H1 (cell line): ENCODE results near the gene CYBB. TPM values are rescaled to one million over a fixed set of nuclear protein-coding genes. Genes with fewer than 3 reads are reported as not detected.

Source experiments
- CTCF ChIA-PET: fragments of 300-600 bp; sonication (Branson Sonifier 250); formaldehyde crosslinking; loops from one replicate; lab custom pipeline; 2021; ENCODE audit not compliant: partially characterized antibody; lab: Charles Lee
- POLR2A ChIA-PET: fragments of 300-600 bp; sonication (Branson Sonifier 250); formaldehyde crosslinking; loops from one replicate; lab custom pipeline; 2021; ENCODE audit warnings: inconsistent platforms; ENCODE audit not compliant: partially characterized antibody; lab: Charles Lee
- DNase-seq, 2 experiments: peaks; one replicate each; pipeline versions ENCODE4 v3.0.0 to v3.0.0-alpha.2; 2010 to 2022; ENCODE audit warnings: low spot score in 2 of 2, low read depth in 1 of 2, mixed read lengths in 1 of 2
- FAIRE-seq: peaks from 2 replicates; lab custom pipeline; 2011; peaks lifted over from hg19 to GRCh38; lab: Jason Lieb, UNC
- H2AFZ ChIP-seq: 2 replicates; pipeline ENCODE4 v1.8.1; 2012; ENCODE audit warnings: low read length, inconsistent platforms
- H2AK5ac ChIP-seq: 2 replicates; pipeline ENCODE4 v1.6.1; 2013; ENCODE audit warnings: low read depth, low read length
- H2BK120ac ChIP-seq: replicated peaks from 2 replicates; pipeline ENCODE3; 2013; ENCODE audit warnings: low read depth, low read length, inconsistent platforms
- H2BK12ac ChIP-seq: 2 replicates; pipeline ENCODE4 v1.6.1; 2013; ENCODE audit warnings: low read depth, low read length
- H2BK15ac ChIP-seq: 2 replicates; pipeline ENCODE4 v1.6.1; 2013; ENCODE audit warnings: low read length
- H2BK20ac ChIP-seq: 2 replicates; pipeline ENCODE4 v1.6.1; 2013; ENCODE audit warnings: low read length
- H2BK5ac ChIP-seq: 2 replicates; pipeline ENCODE4 v1.6.1; 2013; ENCODE audit warnings: low read depth, low read length
- H3K14ac ChIP-seq: 2 replicates; pipeline ENCODE4 v1.6.1; 2013; ENCODE audit warnings: inconsistent platforms; ENCODE audit not compliant: insufficient read length
- H3K18ac ChIP-seq: 2 replicates; pipeline ENCODE4 v1.6.1; 2013; ENCODE audit warnings: low read length; ENCODE audit errors: extremely low read depth
- H3K23ac ChIP-seq: 2 replicates; pipeline ENCODE4 v1.6.1; 2013; ENCODE audit warnings: inconsistent platforms; ENCODE audit not compliant: insufficient read length
- H3K23me2 ChIP-seq: 2 replicates; pipeline ENCODE4 v1.6.1; 2013; ENCODE audit warnings: low read depth, low read length
- H3K27ac ChIP-seq: 2 replicates; pipeline ENCODE4 v1.6.1; 2011; ENCODE audit warnings: low read depth, low read length, inconsistent platforms
- H3K27me3 ChIP-seq, 4 experiments: replicated peaks in 1 of 4; 1 replicate in 1 of 4; 2 replicates in 3 of 4; pipeline versions ENCODE4 v1.6.1 to v1.8.1; 2011 to 2013; ENCODE audit warnings: low read length in 3 of 4, mild to moderate bottlenecking in 3 of 4, inconsistent platforms in 2 of 4, mixed read lengths in 2 of 4, moderate library complexity in 1 of 4; ENCODE audit not compliant: control insufficient read depth in 3 of 4, insufficient read depth in 3 of 4; ENCODE audit errors: extremely low read depth in 1 of 4
- H3K36me3 ChIP-seq, 4 experiments: 2 replicates each; pipeline versions ENCODE4 v1.6.1 to v1.8.1; 2011 to 2013; ENCODE audit warnings: mild to moderate bottlenecking in 4 of 4, low read length in 3 of 4, moderate library complexity in 2 of 4, control low read depth in 1 of 4, inconsistent platforms in 1 of 4; ENCODE audit not compliant: insufficient read depth in 4 of 4, control insufficient read depth in 2 of 4
- H3K4ac ChIP-seq: replicated peaks from 2 replicates; pipeline ENCODE3; 2013; ENCODE audit warnings: low read length, low read depth, mixed read lengths, inconsistent platforms; ENCODE audit not compliant: insufficient read length
- H3K4me1 ChIP-seq, 4 experiments: replicated peaks in 1 of 4; 1 replicate in 1 of 4; 2 replicates in 3 of 4; pipeline versions ENCODE4 v1.6.1 to v1.8.1; 2011 to 2013; ENCODE audit warnings: low read length in 3 of 4, inconsistent platforms in 2 of 4, mixed read lengths in 1 of 4; ENCODE audit not compliant: insufficient read depth in 4 of 4, control insufficient read depth in 3 of 4
- H3K4me2 ChIP-seq, 2 experiments: 2 replicates each; pipeline versions ENCODE4 v1.6.1 to v1.8.1; 2011 to 2013; ENCODE audit warnings: low read depth in 2 of 2, low read length in 2 of 2, control low read depth in 1 of 2, inconsistent platforms in 1 of 2, mild to moderate bottlenecking in 1 of 2; ENCODE audit not compliant: insufficient read depth in 1 of 2
- H3K4me3 ChIP-seq, 4 experiments: fragments of 200-600, 300-600 bp in 1 of 4; sonication (generic), shearing (Covaris generic), sonication (Bioruptor Twin) in 1 of 4; 2 replicates each; pipeline versions ENCODE4 v1.5.1 to v1.8.1; 2011 to 2016; ENCODE audit warnings: low read length in 4 of 4, low read depth in 3 of 4, control low read depth in 2 of 4, inconsistent platforms in 2 of 4, mild to moderate bottlenecking in 2 of 4, mixed read lengths in 1 of 4, moderate library complexity in 1 of 4; ENCODE audit not compliant: insufficient read depth in 2 of 4; ENCODE audit errors: extremely low read depth in 1 of 4
- H3K56ac ChIP-seq: replicated peaks from 2 replicates; pipeline ENCODE3; 2013; ENCODE audit warnings: low read depth, mild to moderate bottlenecking, mixed read lengths, low read length, inconsistent platforms; ENCODE audit not compliant: insufficient read length
- H3K79me1 ChIP-seq: 2 replicates; pipeline ENCODE4 v1.6.1; 2013; ENCODE audit warnings: low read depth, low read length, control low read depth
- H3K79me2 ChIP-seq, 2 experiments: 2 replicates each; pipeline versions ENCODE4 v1.6.1 to v1.8.1; 2012 to 2013; ENCODE audit warnings: low read length in 2 of 2, mild to moderate bottlenecking in 2 of 2, inconsistent platforms in 1 of 2; ENCODE audit not compliant: insufficient read depth in 2 of 2, control insufficient read depth in 1 of 2
- H3K9ac ChIP-seq, 4 experiments: replicated peaks in 1 of 4; 1 replicate in 1 of 4; 2 replicates in 3 of 4; pipeline versions ENCODE4 v1.6.1 to v1.8.1; 2011 to 2013; ENCODE audit warnings: low read depth in 3 of 4, low read length in 3 of 4, control low read depth in 2 of 4, mild to moderate bottlenecking in 2 of 4, moderate library complexity in 2 of 4, inconsistent platforms in 1 of 4; ENCODE audit errors: extremely low read depth in 1 of 4
- H3K9me3 ChIP-seq, 2 experiments: 2 replicates each; pipeline versions ENCODE4 v1.6.1 to v1.8.1; 2012 to 2013; ENCODE audit warnings: mild to moderate bottlenecking in 2 of 2, moderate library complexity in 2 of 2, control low read depth in 1 of 2, inconsistent platforms in 1 of 2, low read depth in 1 of 2, low read length in 1 of 2, mixed read lengths in 1 of 2; ENCODE audit not compliant: insufficient read depth in 2 of 2
- H4K20me1 ChIP-seq, 2 experiments: replicated peaks in 1 of 2; 2 replicates each; pipeline versions ENCODE3 to v1.8.1; 2011 to 2013; ENCODE audit warnings: inconsistent platforms in 2 of 2, low read length in 2 of 2, mild to moderate bottlenecking in 1 of 2; ENCODE audit not compliant: insufficient read depth in 2 of 2, control insufficient read depth in 1 of 2
- H4K5ac ChIP-seq: 2 replicates; pipeline ENCODE4 v1.6.1; 2013; ENCODE audit warnings: low read length, low read depth, mixed read lengths, inconsistent platforms; ENCODE audit not compliant: insufficient read length
- H4K8ac ChIP-seq: 2 replicates; pipeline ENCODE4 v1.8.0; 2013; ENCODE audit warnings: mild to moderate bottlenecking, moderate library complexity, low read length, inconsistent platforms; ENCODE audit not compliant: insufficient read depth; ENCODE audit errors: extremely low read depth
- H4K91ac ChIP-seq: replicated peaks from 2 replicates; pipeline ENCODE3; 2013; ENCODE audit warnings: low read length, mixed read lengths, inconsistent platforms; ENCODE audit not compliant: insufficient read length
- CEBPB ChIP-seq: IDR thresholded peaks from 2 replicates; pipeline ENCODE4 v1.6.1; 2012; ENCODE audit warnings: low read depth, low read length
- CHD1 ChIP-seq: IDR thresholded peaks from 2 replicates; pipeline ENCODE4 v1.6.1; 2012; ENCODE audit warnings: low read depth, low read length, improper control_type of control experiment
- CTCF ChIP-seq, 3 experiments: IDR thresholded peaks; 1 replicate in 2 of 3; 2 replicates in 1 of 3; pipeline versions ENCODE4 v1.5.1 to v1.6.1; 2011; ENCODE audit warnings: low read length in 3 of 3, mild to moderate bottlenecking in 3 of 3, inconsistent platforms in 2 of 3, low read depth in 1 of 3, moderate library complexity in 1 of 3; ENCODE audit not compliant: insufficient read depth in 1 of 3; ENCODE audit errors: control extremely low read depth in 1 of 3
- EGR1 ChIP-seq: IDR thresholded peaks from 2 replicates; pipeline ENCODE4 v1.6.1; 2011; ENCODE audit warnings: low read depth, low read length, borderline replicate concordance
- GABPA ChIP-seq: IDR thresholded peaks from 2 replicates; pipeline ENCODE4 v1.6.1; 2011; ENCODE audit warnings: mild to moderate bottlenecking, low read length, moderate library complexity, borderline replicate concordance; ENCODE audit not compliant: insufficient read depth
- JUN ChIP-seq: IDR thresholded peaks from 2 replicates; pipeline ENCODE4 v1.6.1; 2011; ENCODE audit warnings: low read depth, mild to moderate bottlenecking, improper control_type of control experiment, low read length
- KDM1A ChIP-seq: fragments of 200-600, 300-600 bp; sonication (generic); IDR thresholded peaks from 2 replicates; pipeline ENCODE4 v1.7.1; 2016; ENCODE audit warnings: mild to moderate bottlenecking, low read length, borderline replicate concordance
- MAFK ChIP-seq: IDR thresholded peaks from 2 replicates; pipeline ENCODE4 v1.6.1; 2012; ENCODE audit warnings: low read depth, mild to moderate bottlenecking, improper control_type of control experiment, low read length
- NRF1 ChIP-seq: IDR thresholded peaks from 2 replicates; pipeline ENCODE4 v1.6.1; 2011; ENCODE audit warnings: mild to moderate bottlenecking, low read depth, low read length, improper control_type of control experiment
- RFX5 ChIP-seq: IDR thresholded peaks from 2 replicates; pipeline ENCODE4 v1.6.1; 2011; ENCODE audit warnings: low read depth, low read length, improper control_type of control experiment, borderline replicate concordance
- SUZ12 ChIP-seq: fragments of 200-600 bp; sonication (generic); IDR thresholded peaks from 2 replicates; pipeline ENCODE4 v1.6.1; 2012; ENCODE audit warnings: mild to moderate bottlenecking, inconsistent platforms, low read length, moderate library complexity, mixed read lengths
- whole genome bisulfite sequencing, 2 experiments: shearing (Covaris generic) in 1 of 2; methylation state at CpG; one replicate each; pipeline versions ENCODE4 v1.1.6 to v1.1.7; 2013 to 2015; ENCODE audit warnings: low lambda C conversion rate in 2 of 2, mixed read lengths in 2 of 2, inconsistent platforms in 1 of 2, low coverage in 1 of 2, missing lambda C conversion rate in 1 of 2; ENCODE audit not compliant: insufficient replicate concordance in 2 of 2, insufficient coverage in 1 of 2, insufficient read length in 1 of 2; ENCODE audit errors: extremely low coverage in 1 of 2, missing lambda C conversion rate in 1 of 2; 5-methylcytosine and 5-hydroxymethylcytosine counted together
- polyA plus RNA-seq, 7 experiments: library from polyadenylated mRNA; depleted of rRNA in 3 of 7; stranded (reverse) in 5 of 7; unstranded in 2 of 7; fragments of >200 nt in 5 of 7; fragments of 200-250 nt in 2 of 7; gene quantifications; 1 replicate in 5 of 7; 2 replicates in 1 of 7; 4 replicates in 1 of 7; pipeline versions ENCODE4 v1.2.1 to v1.2.3, GENCODE V29; 2011 to 2013; ENCODE audit warnings: missing spikeins in 2 of 7, mixed read lengths in 2 of 7
- total RNA-seq: library from RNA; stranded (reverse); fragmentation: NEBNext Ultra II Directional; extraction: Animal tissue kit (Norgen Biotek cat#: 25700); gene quantifications from 2 replicates; pipeline ENCODE4 v1.2.1, GENCODE V29; 2021

The CYBB gene
- total and polyA plus RNA-seq, 2 of the 8 experiments (the other 6 are each of a cell fraction or from before 2014, with no cell fraction given), result 0.03 to 0.09 TPM

GRCh38 chrX:37746218-37746941 lies 33.5 kb upstream of the CYBB start:
- no peak overlapping the region for H3K56ac ChIP-seq
- H4K8ac ChIP-seq, result no peak overlapping the region
- H3K9me3 ChIP-seq, result no peaks in the 10 kb centered on the region
- no peaks in the 10 kb centered on the region for H3K79me2 ChIP-seq
- ChIA-PET CTCF (interaction anchor here (0.6 to 3.8 kb wide), 10 partner anchors 8 to 429 kb away, joined by 3 to 60 read pairs (median 4); no protein-coding TSS in a partner anchor), POLR2A (interaction anchor here (1.3 kb wide), 1 partner anchor 10 kb away, joined by 3 read pairs; no protein-coding TSS in a partner anchor)
- no peak overlapping the region for H2BK12ac ChIP-seq
- H2BK120ac ChIP-seq, result no peak overlapping the region
- no peak overlapping the region for H4K91ac ChIP-seq
- H4K5ac ChIP-seq, result no peak overlapping the region
- H3K23ac ChIP-seq, result no peak overlapping the region
- no peak overlapping the region for H2BK20ac ChIP-seq
- no peaks in the 10 kb centered on the region for H3K4me1 ChIP-seq
- H2BK5ac ChIP-seq, result no peak overlapping the region
- H3K4me2 ChIP-seq, result no peak overlapping the region
- H3K9ac ChIP-seq, result no peak overlapping the region
- H2BK15ac ChIP-seq, result no peak overlapping the region
- FAIRE-seq, result no peak
- H2AK5ac ChIP-seq, result no peak overlapping the region
- no peak overlapping the region for H3K4ac ChIP-seq
- no peaks in the 10 kb centered on the region for H3K23me2 ChIP-seq
- no peak overlapping the region for H3K18ac ChIP-seq
- no peak overlapping the region for H3K14ac ChIP-seq
- no peaks in the 10 kb centered on the region for H3K79me1 ChIP-seq
- H3K27me3 ChIP-seq, result no peaks in the 10 kb centered on the region
- no peak overlapping the region for H3K27ac ChIP-seq
- DNase-seq, result no peak
- H3K4me3 ChIP-seq, result no peak overlapping the region
- TF ChIP-seq RFX5 (no peak), CHD1 (no peak), KDM1A (no peak), MAFK (no peak), NRF1 (no peak), CTCF (IDR thresholded peaks at IDR 0.05; ENCODE audit: control extremely low read depth in 1 of 3, insufficient read depth in 1 of 3, low read depth in 1 of 3, low read length in 3 of 3) (no peak), CEBPB (no peak), EGR1 (no peak), GABPA (no peak), SUZ12 (no peak), JUN (no peak)
- no peaks in the 10 kb centered on the region for H3K36me3 ChIP-seq
- no peak overlapping the region for H2AFZ ChIP-seq
- H4K20me1 ChIP-seq, result no peaks in the 10 kb centered on the region
- 89% methylated on average over 5 of the region's 7 CpGs; no CpG with 5 or more reads in 1 of the 2 experiments for WGBS, 2 experiments
